Measurements from ENCODE around the gene NFKBIA.
"Not testable (repeated sequence)": the region's sequence is repeated elsewhere in the genome, so short reads cannot be mapped to it uniquely, and the experiment has no call there.

- TF ChIP-seq POLR2A (IDR thresholded peaks at IDR 0.05); CTCF (IDR thresholded peaks at IDR 0.05 in 4 of 5, conservative IDR thresholded peaks at IDR 0.05 in 1 of 5): not testable (repeated sequence)
Measured at GRCh38 chr14:35379234-35379933, 25.2 kb downstream of the NFKBIA start.
